H1 (cell line): Measurements from ENCODE around the gene DECR2. TPM values are rescaled to one million over a fixed set of nuclear protein-coding genes. Genes with fewer than 3 reads are reported as not detected.
A peak's percentile ranks its signal among the peaks of the same experiment; 100 is the strongest.

ENCODE experiments used
- CTCF ChIA-PET: fragments of 300-600 bp; sonication (Branson Sonifier 250); formaldehyde crosslinking; loops from one replicate; lab custom pipeline; 2021; ENCODE audit not compliant: partially characterized antibody; lab: Charles Lee
- POLR2A ChIA-PET: fragments of 300-600 bp; sonication (Branson Sonifier 250); formaldehyde crosslinking; loops from one replicate; lab custom pipeline; 2021; ENCODE audit warnings: inconsistent platforms; ENCODE audit not compliant: partially characterized antibody; lab: Charles Lee
- DNase-seq, 2 experiments: peaks; one replicate each; pipeline versions ENCODE4 v3.0.0 to v3.0.0-alpha.2; 2010 to 2022; ENCODE audit warnings: low spot score in 2 of 2, low read depth in 1 of 2, mixed read lengths in 1 of 2
- FAIRE-seq: peaks from 2 replicates; lab custom pipeline; 2011; peaks lifted over from hg19 to GRCh38; lab: Jason Lieb, UNC
- H2AFZ ChIP-seq: 2 replicates; pipeline ENCODE4 v1.8.1; 2012; ENCODE audit warnings: low read length, inconsistent platforms
- H2AK5ac ChIP-seq: 2 replicates; pipeline ENCODE4 v1.6.1; 2013; ENCODE audit warnings: low read depth, low read length
- H2BK120ac ChIP-seq: replicated peaks from 2 replicates; pipeline ENCODE3; 2013; ENCODE audit warnings: low read depth, low read length, inconsistent platforms
- H2BK12ac ChIP-seq: 2 replicates; pipeline ENCODE4 v1.6.1; 2013; ENCODE audit warnings: low read depth, low read length
- H2BK15ac ChIP-seq: 2 replicates; pipeline ENCODE4 v1.6.1; 2013; ENCODE audit warnings: low read length
- H2BK20ac ChIP-seq: 2 replicates; pipeline ENCODE4 v1.6.1; 2013; ENCODE audit warnings: low read length
- H2BK5ac ChIP-seq: 2 replicates; pipeline ENCODE4 v1.6.1; 2013; ENCODE audit warnings: low read depth, low read length
- H3K14ac ChIP-seq: 2 replicates; pipeline ENCODE4 v1.6.1; 2013; ENCODE audit warnings: inconsistent platforms; ENCODE audit not compliant: insufficient read length
- H3K18ac ChIP-seq: 2 replicates; pipeline ENCODE4 v1.6.1; 2013; ENCODE audit warnings: low read length; ENCODE audit errors: extremely low read depth
- H3K23ac ChIP-seq: 2 replicates; pipeline ENCODE4 v1.6.1; 2013; ENCODE audit warnings: inconsistent platforms; ENCODE audit not compliant: insufficient read length
- H3K23me2 ChIP-seq: 2 replicates; pipeline ENCODE4 v1.6.1; 2013; ENCODE audit warnings: low read depth, low read length
- H3K27ac ChIP-seq: 2 replicates; pipeline ENCODE4 v1.6.1; 2011; ENCODE audit warnings: low read depth, low read length, inconsistent platforms
- H3K27me3 ChIP-seq, 4 experiments: replicated peaks in 1 of 4; 1 replicate in 1 of 4; 2 replicates in 3 of 4; pipeline versions ENCODE4 v1.6.1 to v1.8.1; 2011 to 2013; ENCODE audit warnings: low read length in 3 of 4, mild to moderate bottlenecking in 3 of 4, inconsistent platforms in 2 of 4, mixed read lengths in 2 of 4, moderate library complexity in 1 of 4; ENCODE audit not compliant: control insufficient read depth in 3 of 4, insufficient read depth in 3 of 4; ENCODE audit errors: extremely low read depth in 1 of 4
- H3K36me3 ChIP-seq, 4 experiments: 2 replicates each; pipeline versions ENCODE4 v1.6.1 to v1.8.1; 2011 to 2013; ENCODE audit warnings: mild to moderate bottlenecking in 4 of 4, low read length in 3 of 4, moderate library complexity in 2 of 4, control low read depth in 1 of 4, inconsistent platforms in 1 of 4; ENCODE audit not compliant: insufficient read depth in 4 of 4, control insufficient read depth in 2 of 4
- H3K4ac ChIP-seq: replicated peaks from 2 replicates; pipeline ENCODE3; 2013; ENCODE audit warnings: low read length, low read depth, mixed read lengths, inconsistent platforms; ENCODE audit not compliant: insufficient read length
- H3K4me1 ChIP-seq, 4 experiments: replicated peaks in 1 of 4; 1 replicate in 1 of 4; 2 replicates in 3 of 4; pipeline versions ENCODE4 v1.6.1 to v1.8.1; 2011 to 2013; ENCODE audit warnings: low read length in 3 of 4, inconsistent platforms in 2 of 4, mixed read lengths in 1 of 4; ENCODE audit not compliant: insufficient read depth in 4 of 4, control insufficient read depth in 3 of 4
- H3K4me2 ChIP-seq, 2 experiments: 2 replicates each; pipeline versions ENCODE4 v1.6.1 to v1.8.1; 2011 to 2013; ENCODE audit warnings: low read depth in 2 of 2, low read length in 2 of 2, control low read depth in 1 of 2, inconsistent platforms in 1 of 2, mild to moderate bottlenecking in 1 of 2; ENCODE audit not compliant: insufficient read depth in 1 of 2
- H3K4me3 ChIP-seq, 4 experiments: fragments of 200-600, 300-600 bp in 1 of 4; sonication (generic), shearing (Covaris generic), sonication (Bioruptor Twin) in 1 of 4; 2 replicates each; pipeline versions ENCODE4 v1.5.1 to v1.8.1; 2011 to 2016; ENCODE audit warnings: low read length in 4 of 4, low read depth in 3 of 4, control low read depth in 2 of 4, inconsistent platforms in 2 of 4, mild to moderate bottlenecking in 2 of 4, mixed read lengths in 1 of 4, moderate library complexity in 1 of 4; ENCODE audit not compliant: insufficient read depth in 2 of 4; ENCODE audit errors: extremely low read depth in 1 of 4
- H3K56ac ChIP-seq: replicated peaks from 2 replicates; pipeline ENCODE3; 2013; ENCODE audit warnings: low read depth, mild to moderate bottlenecking, mixed read lengths, low read length, inconsistent platforms; ENCODE audit not compliant: insufficient read length
- H3K79me1 ChIP-seq: 2 replicates; pipeline ENCODE4 v1.6.1; 2013; ENCODE audit warnings: low read depth, low read length, control low read depth
- H3K79me2 ChIP-seq, 2 experiments: 2 replicates each; pipeline versions ENCODE4 v1.6.1 to v1.8.1; 2012 to 2013; ENCODE audit warnings: low read length in 2 of 2, mild to moderate bottlenecking in 2 of 2, inconsistent platforms in 1 of 2; ENCODE audit not compliant: insufficient read depth in 2 of 2, control insufficient read depth in 1 of 2
- H3K9ac ChIP-seq, 4 experiments: replicated peaks in 1 of 4; 1 replicate in 1 of 4; 2 replicates in 3 of 4; pipeline versions ENCODE4 v1.6.1 to v1.8.1; 2011 to 2013; ENCODE audit warnings: low read depth in 3 of 4, low read length in 3 of 4, control low read depth in 2 of 4, mild to moderate bottlenecking in 2 of 4, moderate library complexity in 2 of 4, inconsistent platforms in 1 of 4; ENCODE audit errors: extremely low read depth in 1 of 4
- H3K9me3 ChIP-seq, 2 experiments: 2 replicates each; pipeline versions ENCODE4 v1.6.1 to v1.8.1; 2012 to 2013; ENCODE audit warnings: mild to moderate bottlenecking in 2 of 2, moderate library complexity in 2 of 2, control low read depth in 1 of 2, inconsistent platforms in 1 of 2, low read depth in 1 of 2, low read length in 1 of 2, mixed read lengths in 1 of 2; ENCODE audit not compliant: insufficient read depth in 2 of 2
- H4K20me1 ChIP-seq, 2 experiments: replicated peaks in 1 of 2; 2 replicates each; pipeline versions ENCODE3 to v1.8.1; 2011 to 2013; ENCODE audit warnings: inconsistent platforms in 2 of 2, low read length in 2 of 2, mild to moderate bottlenecking in 1 of 2; ENCODE audit not compliant: insufficient read depth in 2 of 2, control insufficient read depth in 1 of 2
- H4K5ac ChIP-seq: 2 replicates; pipeline ENCODE4 v1.6.1; 2013; ENCODE audit warnings: low read length, low read depth, mixed read lengths, inconsistent platforms; ENCODE audit not compliant: insufficient read length
- H4K8ac ChIP-seq: 2 replicates; pipeline ENCODE4 v1.8.0; 2013; ENCODE audit warnings: mild to moderate bottlenecking, moderate library complexity, low read length, inconsistent platforms; ENCODE audit not compliant: insufficient read depth; ENCODE audit errors: extremely low read depth
- H4K91ac ChIP-seq: replicated peaks from 2 replicates; pipeline ENCODE3; 2013; ENCODE audit warnings: low read length, mixed read lengths, inconsistent platforms; ENCODE audit not compliant: insufficient read length
- CHD1 ChIP-seq: IDR thresholded peaks from 2 replicates; pipeline ENCODE4 v1.6.1; 2012; ENCODE audit warnings: low read depth, low read length, improper control_type of control experiment
- NANOG ChIP-seq: IDR thresholded peaks from 2 replicates; pipeline ENCODE4 v1.6.1; 2011; ENCODE audit warnings: low read length, low read depth, mild to moderate bottlenecking, inconsistent platforms; ENCODE audit not compliant: insufficient read depth, poor library complexity, severe bottlenecking
- PHF8 ChIP-seq: fragments of 200-600 bp; sonication (generic); conservative IDR thresholded peaks from 2 replicates; pipeline ENCODE4 v1.7.1; 2012; ENCODE audit warnings: low read depth, mild to moderate bottlenecking, inconsistent platforms, low read length, moderate library complexity
- RFX5 ChIP-seq: IDR thresholded peaks from 2 replicates; pipeline ENCODE4 v1.6.1; 2011; ENCODE audit warnings: low read depth, low read length, improper control_type of control experiment, borderline replicate concordance
- RNF2 ChIP-seq: fragments of 200-900, 300-1000 bp; sonication (generic); IDR thresholded peaks from 2 replicates; pipeline ENCODE4 v1.7.1; 2016; ENCODE audit warnings: borderline replicate concordance, low read depth, mild to moderate bottlenecking, antibody characterized with exemption, low read length; ENCODE audit not compliant: poor library complexity, severe bottlenecking; ENCODE audit errors: missing control alignments
- SIN3A ChIP-seq, 2 experiments: IDR thresholded peaks in 1 of 2; conservative IDR thresholded peaks in 1 of 2; 2 replicates each; pipeline ENCODE4 v1.6.1; 2011 to 2012; ENCODE audit warnings: low read length in 2 of 2, improper control_type of control experiment in 1 of 2, low read depth in 1 of 2, mild to moderate bottlenecking in 1 of 2
- SIX5 ChIP-seq: IDR thresholded peaks from 2 replicates; pipeline ENCODE4 v1.6.1; 2011; ENCODE audit warnings: mild to moderate bottlenecking, low read depth, low read length
- SP2 ChIP-seq: IDR thresholded peaks from 2 replicates; pipeline ENCODE4 v1.6.1; 2012; ENCODE audit warnings: mild to moderate bottlenecking, low read length, inconsistent platforms
- SUZ12 ChIP-seq: fragments of 200-600 bp; sonication (generic); IDR thresholded peaks from 2 replicates; pipeline ENCODE4 v1.6.1; 2012; ENCODE audit warnings: mild to moderate bottlenecking, inconsistent platforms, low read length, moderate library complexity, mixed read lengths
- WGBS, 2 experiments: shearing (Covaris generic) in 1 of 2; methylation state at CpG; one replicate each; pipeline versions ENCODE4 v1.1.6 to v1.1.7; 2013 to 2015; ENCODE audit warnings: low lambda C conversion rate in 2 of 2, mixed read lengths in 2 of 2, inconsistent platforms in 1 of 2, low coverage in 1 of 2, missing lambda C conversion rate in 1 of 2; ENCODE audit not compliant: insufficient replicate concordance in 2 of 2, insufficient coverage in 1 of 2, insufficient read length in 1 of 2; ENCODE audit errors: extremely low coverage in 1 of 2, missing lambda C conversion rate in 1 of 2; 5-methylcytosine and 5-hydroxymethylcytosine counted together
- polyA plus RNA-seq, 7 experiments: library from polyadenylated mRNA; depleted of rRNA in 3 of 7; stranded (reverse) in 5 of 7; unstranded in 2 of 7; fragments of >200 nt in 5 of 7; fragments of 200-250 nt in 2 of 7; gene quantifications; 1 replicate in 5 of 7; 2 replicates in 1 of 7; 4 replicates in 1 of 7; pipeline versions ENCODE4 v1.2.1 to v1.2.3, GENCODE V29; 2011 to 2013; ENCODE audit warnings: missing spikeins in 2 of 7, mixed read lengths in 2 of 7
- total RNA-seq: library from RNA; stranded (reverse); fragmentation: NEBNext Ultra II Directional; extraction: Animal tissue kit (Norgen Biotek cat#: 25700); gene quantifications from 2 replicates; pipeline ENCODE4 v1.2.1, GENCODE V29; 2021
- TF ChIP-seq, protein P1 (sequence below): IDR thresholded peaks from 2 replicates; pipeline ENCODE4 v1.6.1; 2011; ENCODE audit warnings: low read length, improper control_type of control experiment

The DECR2 gene
- total and polyA plus RNA-seq, 2 of the 8 experiments (the other 6 are each of a cell fraction or from before 2014, with no cell fraction given) = 28.2 to 39.9 TPM

DNA sequence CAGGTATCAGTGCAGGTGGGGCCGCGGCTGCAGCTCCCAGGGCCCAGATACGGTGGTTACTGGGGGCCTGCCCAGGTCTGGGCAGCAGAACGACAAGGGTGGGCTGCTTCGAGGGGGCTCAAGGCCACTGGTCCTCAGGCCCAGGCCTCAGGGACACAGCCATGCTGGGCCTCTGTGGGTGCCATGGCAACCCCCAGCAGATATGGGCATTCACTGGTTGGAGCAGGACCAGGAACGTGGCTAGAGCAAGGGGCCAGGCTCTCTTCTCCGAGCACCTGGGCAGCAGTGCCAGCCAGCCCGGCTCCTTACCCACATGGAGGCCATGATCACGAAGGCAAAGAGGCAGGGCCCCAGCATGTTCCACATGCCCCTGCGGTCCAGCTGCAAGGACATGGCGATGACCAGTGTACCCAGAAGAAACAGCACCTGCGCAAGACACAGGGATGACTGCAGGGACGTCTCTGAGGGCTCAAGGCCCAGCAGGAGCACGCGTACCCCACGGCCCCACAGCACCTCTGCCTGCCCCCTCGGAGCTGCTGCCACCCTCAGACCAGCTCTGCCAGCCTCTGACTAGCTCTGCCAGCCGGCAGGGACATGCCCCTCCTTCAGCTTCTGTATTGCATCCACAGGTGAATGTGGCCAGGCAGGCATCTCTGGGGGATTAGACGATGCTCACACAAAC, 29.2 kb upstream of the DECR2 start:
- Histone ChIP-seq H3K23me2 (no peaks in the 10 kb centered on the region; the same call in 1 of the 2 replicates), H3K9me3 (no peaks in the 10 kb centered on the region), H2BK15ac (no peak overlapping the region), H3K14ac (no peak overlapping the region), H3K4ac (no peak overlapping the region), H3K79me1 (no peaks in the 10 kb centered on the region; the same call in 1 of the 2 replicates), H2BK20ac (no peak overlapping the region), H3K56ac (no peak overlapping the region), H3K4me1 (peaks cover 0 to 10% (median 9%) of the 10 kb centered on the region in 4 experiments; a peak in 5 of 7 replicates), H2BK5ac (no peak overlapping the region), H3K9ac (no peak overlapping the region), H4K8ac (no peak overlapping the region), H3K4me2 (no peak overlapping the region), H3K27me3 (no peaks in the 10 kb centered on the region), H3K36me3 (peaks cover 25 to 68% (median 46%) of the 10 kb centered on the region in 4 experiments), H3K27ac (no peak overlapping the region), H4K5ac (no peak overlapping the region), H3K79me2 (no peaks in the 10 kb centered on the region; a peak in 1 of 4 replicates), H3K18ac (no peak overlapping the region), H3K23ac (no peak overlapping the region), H4K20me1 (peaks cover 9 to 40% of the 10 kb centered on the region in 2 experiments), H2BK120ac (no peak overlapping the region), H2AFZ (no peak overlapping the region), H2BK12ac (no peak overlapping the region), H4K91ac (no peak overlapping the region), H3K4me3 (no peak overlapping the region), H2AK5ac (no peak overlapping the region)
- POLR2A ChIA-PET = interaction anchor here (0.6 to 2.1 kb wide), 4 partner anchors 26 to 276 kb away, joined by 3 to 4 read pairs (median 4); no protein-coding TSS in a partner anchor
- WGBS, 2 experiments = 93% methylated on average over 19 of the region's 19 CpGs; no CpG with 5 or more reads in 1 of the 2 experiments
- DNase-seq (peak in 1 of 2 experiments; percentile 39), FAIRE-seq (no peak)
- CTCF ChIA-PET = interaction anchor here (0.6 to 1.6 kb wide), 3 partner anchors 127 to 308 kb away, joined by 3 to 4 read pairs (median 3); no protein-coding TSS in a partner anchor
- TF ChIP-seq SIN3A (conservative IDR thresholded peaks at IDR 0.05 in 1 of 2, IDR thresholded peaks at IDR 0.05 in 1 of 2; ENCODE audit: low read depth in 1 of 2, low read length in 2 of 2) (no peak), SP2 (no peak), PHF8 (no peak), RFX5 (no peak), CHD1 (no peak), NANOG (no peak), RNF2 (no peak), SIX5 (no peak), SUZ12 (no peak)
- TF ChIP-seq, protein P1, sequence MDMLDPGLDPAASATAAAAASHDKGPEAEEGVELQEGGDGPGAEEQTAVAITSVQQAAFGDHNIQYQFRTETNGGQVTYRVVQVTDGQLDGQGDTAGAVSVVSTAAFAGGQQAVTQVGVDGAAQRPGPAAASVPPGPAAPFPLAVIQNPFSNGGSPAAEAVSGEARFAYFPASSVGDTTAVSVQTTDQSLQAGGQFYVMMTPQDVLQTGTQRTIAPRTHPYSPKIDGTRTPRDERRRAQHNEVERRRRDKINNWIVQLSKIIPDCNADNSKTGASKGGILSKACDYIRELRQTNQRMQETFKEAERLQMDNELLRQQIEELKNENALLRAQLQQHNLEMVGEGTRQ = no peak
